Ovary (tissue), 3 donors: ENCODE data around the gene SDF4.

Source experiments
- EP300 ChIP-seq: sonication (generic); formaldehyde crosslinking; IDR thresholded peaks from one replicate; pipeline ENCODE4 v1.6.1; 2017; ENCODE audit warnings: antibody characterized with exemption
- POLR2A ChIP-seq: fragments of 450-650 bp; IDR thresholded peaks from one replicate; pipeline ENCODE4 v1.6.1; 2017; ENCODE audit warnings: antibody characterized with exemption, mild to moderate bottlenecking, moderate library complexity
- TF ChIP-seq, protein P1 (sequence below), 3 donors: fragments of 450-650 bp in 2 of 3; fragments of 200-600 bp in 1 of 3; IDR thresholded peaks; one replicate each; pipeline versions ENCODE4 v1.5.1 to v1.8.0; 2016 to 2022; ENCODE audit warnings: antibody characterized with exemption in 3 of 3, mild to moderate bottlenecking in 1 of 3
- donor health status: DM: no; HTN: no; CAD: no.

DNA sequence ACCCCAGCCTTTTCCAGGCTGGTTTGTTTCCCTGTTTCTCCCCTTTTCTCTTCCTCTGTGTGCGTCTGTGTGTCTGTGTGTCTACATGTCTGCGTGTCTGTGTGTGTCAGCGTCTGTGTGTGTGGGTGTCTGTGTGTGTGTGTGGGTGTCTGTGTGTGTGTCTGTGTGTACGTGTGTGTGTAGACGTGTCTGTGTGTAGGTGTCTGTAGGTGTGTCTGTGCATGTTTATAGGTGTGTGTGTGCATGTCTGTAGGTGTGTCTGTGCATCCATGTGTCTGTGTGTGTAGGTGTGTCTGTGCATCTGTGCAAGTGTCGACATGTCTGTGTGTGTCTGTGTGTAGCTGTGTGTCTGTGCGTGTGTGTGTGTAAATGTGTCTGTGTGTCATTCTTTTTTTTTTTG lies 54.9 kb downstream of the SDF4 start:
- TF ChIP-seq, protein P1, sequence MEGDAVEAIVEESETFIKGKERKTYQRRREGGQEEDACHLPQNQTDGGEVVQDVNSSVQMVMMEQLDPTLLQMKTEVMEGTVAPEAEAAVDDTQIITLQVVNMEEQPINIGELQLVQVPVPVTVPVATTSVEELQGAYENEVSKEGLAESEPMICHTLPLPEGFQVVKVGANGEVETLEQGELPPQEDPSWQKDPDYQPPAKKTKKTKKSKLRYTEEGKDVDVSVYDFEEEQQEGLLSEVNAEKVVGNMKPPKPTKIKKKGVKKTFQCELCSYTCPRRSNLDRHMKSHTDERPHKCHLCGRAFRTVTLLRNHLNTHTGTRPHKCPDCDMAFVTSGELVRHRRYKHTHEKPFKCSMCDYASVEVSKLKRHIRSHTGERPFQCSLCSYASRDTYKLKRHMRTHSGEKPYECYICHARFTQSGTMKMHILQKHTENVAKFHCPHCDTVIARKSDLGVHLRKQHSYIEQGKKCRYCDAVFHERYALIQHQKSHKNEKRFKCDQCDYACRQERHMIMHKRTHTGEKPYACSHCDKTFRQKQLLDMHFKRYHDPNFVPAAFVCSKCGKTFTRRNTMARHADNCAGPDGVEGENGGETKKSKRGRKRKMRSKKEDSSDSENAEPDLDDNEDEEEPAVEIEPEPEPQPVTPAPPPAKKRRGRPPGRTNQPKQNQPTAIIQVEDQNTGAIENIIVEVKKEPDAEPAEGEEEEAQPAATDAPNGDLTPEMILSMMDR (IDR thresholded peaks at IDR 0.05), result no peak
- no peak for TF ChIP-seq EP300
- TF ChIP-seq POLR2A, result no peak
